Heart left ventricle (tissue), 16 donors: ENCODE data around the gene HES1. TPM values are rescaled to one million over a fixed set of nuclear protein-coding genes. Genes with fewer than 3 reads are reported as not detected.

ENCODE experiments used
- ATAC-seq, 4 donors: fragments of 200-7000 bp; cut with Tn5 transposase; one replicate each; pipeline ENCODE4 v1.9.1; 2020 to 2022; ENCODE audit warnings: moderate library complexity in 4 of 4, mild to moderate bottlenecking in 3 of 4, moderate number of reproducible peaks in 1 of 4
- DNase-seq, 5 donors: peaks; one replicate each; pipeline ENCODE4 v3.0.0-alpha.2; 2020
- H3K27ac ChIP-seq, 12 donors: fragments of 200-600 bp; sonication (generic) in 4 of 12; one replicate each; pipeline versions ENCODE4 v1.5.0 to v1.8.0; 2016 to 2022; ENCODE audit warnings: mild to moderate bottlenecking in 2 of 12
- H3K27me3 ChIP-seq, 9 donors: fragments of 200-600 bp; sonication (generic) in 2 of 9; one replicate each; pipeline versions ENCODE4 v1.5.1 to v1.8.0; 2016 to 2022; ENCODE audit warnings: mild to moderate bottlenecking in 3 of 9
- H3K36me3 ChIP-seq, 9 donors: fragments of 200-600 bp; sonication (generic) in 2 of 9; one replicate each; pipeline versions ENCODE4 v1.5.0 to v1.8.0; 2018 to 2022; ENCODE audit warnings: mild to moderate bottlenecking in 2 of 9
- H3K4me1 ChIP-seq, 12 donors: fragments of 200-600 bp; sonication (generic) in 4 of 12; one replicate each; pipeline versions ENCODE4 v1.5.0 to v1.8.0; 2016 to 2022; ENCODE audit warnings: mild to moderate bottlenecking in 3 of 12
- H3K4me3 ChIP-seq, 12 donors: fragments of 200-600 bp; sonication (generic) in 4 of 12; one replicate each; pipeline versions ENCODE4 v1.5.0 to v1.8.0; 2017 to 2022; ENCODE audit warnings: mild to moderate bottlenecking in 9 of 12, moderate library complexity in 4 of 12
- H3K9me3 ChIP-seq, 12 donors: fragments of 200-600 bp; sonication (generic) in 4 of 12; one replicate each; pipeline versions ENCODE4 v1.5.0 to v1.8.0; 2016 to 2022; ENCODE audit warnings: mild to moderate bottlenecking in 1 of 12
- POLR2A ChIP-seq, 2 donors: fragments of 450-650 bp; IDR thresholded peaks; one replicate each; pipeline ENCODE4 v1.6.1; 2017; ENCODE audit warnings: antibody characterized with exemption in 2 of 2, mild to moderate bottlenecking in 2 of 2, moderate library complexity in 2 of 2
- WGBS, 4 donors: extraction: QIAGEN DNeasy Blood & Tissue Kit in 2 of 4; methylation state at CpG; one replicate each; pipeline versions ENCODE4 v1.1.5 to v1.1.7; 2013 to 2018; 5-methylcytosine and 5-hydroxymethylcytosine counted together
- intact Hi-C, 10 donors: fragments of 100-400 bp; cut with DNase I; formaldehyde crosslinking; loops; one replicate each; pipeline versions ENCODE4 v1.11.1 to v1.14.2; 2022
- polyA plus RNA-seq, 2 donors: library from polyadenylated mRNA; stranded (reverse); fragments of 200-250 nt; gene quantifications; one replicate each; pipeline ENCODE4 v1.2.3, GENCODE V29; 2013
- total RNA-seq, 9 donors: library from RNA; depleted of rRNA in 2 of 9; stranded (reverse); fragments of >200 nt in 2 of 9; fragmentation: NEBNext Ultra II Directional in 3 of 9; extraction: Animal tissue kit (Norgen Biotek cat#: 25700) in 3 of 9; gene quantifications; one replicate each; pipeline versions ENCODE4 v1.1.0 to v1.2.4, GENCODE V29; 2016 to 2023
- TF ChIP-seq, protein P1 (sequence below), 12 donors: fragments of 200-600 bp; sonication (generic) in 4 of 12; IDR thresholded peaks; one replicate each; pipeline versions ENCODE4 v1.5.0 to v1.8.0; 2018 to 2022; ENCODE audit warnings: antibody characterized with exemption in 12 of 12, mild to moderate bottlenecking in 5 of 12
- donor health status: ischemic (EF 13 %, LVEDD 7.1; RV severe dilation, severe dysfunction).
- donor health status: healthy with polysubstance abuse.
- donor health status: DM: no; HTN: yes; CAD: no.
- donor health status: DM: no; HTN: no; CAD: no.
- donor health status: ischemic (EF 25% LVEDD 6.9; RV normal size, moderate dysfunction).
- donor health status: ischemic (EF 25% LVEDD 5.7; RV mildly dilated, moderate dysfunction).
- donor health status: healthy.
- donor health status: DM: yes; HTN: yes; CAD: no.
- donor health status: ischemic (EF 35%, LVEDD 5.7; RV mildly dilated, moderate dysfunction).
- donor health status: nonischemic (EF 11% LVEDD 7.7; RV severe dilation, severe dysfunction).
- donor health status: DM: yes; HTN: yes; CAD: no.
- donor health status: PGD.
- donor health status: ischemic (EF 29% LVEDD 5.4; RV normal size, mild dysfunction).
- donor health status: nonischemic (EF 23%, LVEDD 6.1; RV moderate dilation, normal function).

Gene HES1
- total and polyA plus RNA-seq, 11 donors, result 9.2 to 32.3 (median 12.0) TPM

GRCh38 chr3:194112120-194113106 is 23.5 kb upstream of the HES1 start:
- Histone ChIP-seq H3K4me1 (peaks cover 0 to 10% (median 0%) of the 10 kb centered on the region in 12 donors), H3K27ac (no peak overlapping the region), H3K36me3 (no peaks in the 10 kb centered on the region), H3K4me3 (no peak overlapping the region), H3K27me3 (peaks cover 0 to 17% (median 0%) of the 10 kb centered on the region in 9 donors), H3K9me3 (no peaks in the 10 kb centered on the region)
- intact Hi-C loops, result no loop called here
- TF ChIP-seq POLR2A (IDR thresholded peaks at IDR 0.05), result no peak
- TF ChIP-seq, protein P1, sequence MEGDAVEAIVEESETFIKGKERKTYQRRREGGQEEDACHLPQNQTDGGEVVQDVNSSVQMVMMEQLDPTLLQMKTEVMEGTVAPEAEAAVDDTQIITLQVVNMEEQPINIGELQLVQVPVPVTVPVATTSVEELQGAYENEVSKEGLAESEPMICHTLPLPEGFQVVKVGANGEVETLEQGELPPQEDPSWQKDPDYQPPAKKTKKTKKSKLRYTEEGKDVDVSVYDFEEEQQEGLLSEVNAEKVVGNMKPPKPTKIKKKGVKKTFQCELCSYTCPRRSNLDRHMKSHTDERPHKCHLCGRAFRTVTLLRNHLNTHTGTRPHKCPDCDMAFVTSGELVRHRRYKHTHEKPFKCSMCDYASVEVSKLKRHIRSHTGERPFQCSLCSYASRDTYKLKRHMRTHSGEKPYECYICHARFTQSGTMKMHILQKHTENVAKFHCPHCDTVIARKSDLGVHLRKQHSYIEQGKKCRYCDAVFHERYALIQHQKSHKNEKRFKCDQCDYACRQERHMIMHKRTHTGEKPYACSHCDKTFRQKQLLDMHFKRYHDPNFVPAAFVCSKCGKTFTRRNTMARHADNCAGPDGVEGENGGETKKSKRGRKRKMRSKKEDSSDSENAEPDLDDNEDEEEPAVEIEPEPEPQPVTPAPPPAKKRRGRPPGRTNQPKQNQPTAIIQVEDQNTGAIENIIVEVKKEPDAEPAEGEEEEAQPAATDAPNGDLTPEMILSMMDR (IDR thresholded peaks at IDR 0.05), result no peak
- ATAC-seq (peak in 2 of 4 donors; percentile 33 to 64), DNase-seq (no peak)
- 54 to 66% (median 57%) methylated on average over 9 of the region's 9 CpGs for WGBS, 4 donors

- ATAC-seq (peak in 2 of 4 donors; percentile 44 to 49), DNase-seq (no peak)
- Histone ChIP-seq H3K27me3 (peaks cover 0 to 19% (median 0%) of the 10 kb centered on the region in 9 donors), H3K36me3 (no peaks in the 10 kb centered on the region), H3K9me3 (no peaks in the 10 kb centered on the region), H3K27ac (no peak overlapping the region), H3K4me3 (no peak overlapping the region), H3K4me1 (peaks cover 0 to 10% (median 0%) of the 10 kb centered on the region in 12 donors)
- no peak for TF ChIP-seq POLR2A (IDR thresholded peaks at IDR 0.05)
- TF ChIP-seq, protein P1 (IDR thresholded peaks at IDR 0.05), result no peak
- intact Hi-C loops, result no loop called here
- WGBS, 4 donors, result 46 to 69% (median 63%) methylated on average over 7 of the region's 7 CpGs
These were observed 21.8 kb upstream of the HES1 start for GRCh38 chr3:194114123-194114522.

DNA sequence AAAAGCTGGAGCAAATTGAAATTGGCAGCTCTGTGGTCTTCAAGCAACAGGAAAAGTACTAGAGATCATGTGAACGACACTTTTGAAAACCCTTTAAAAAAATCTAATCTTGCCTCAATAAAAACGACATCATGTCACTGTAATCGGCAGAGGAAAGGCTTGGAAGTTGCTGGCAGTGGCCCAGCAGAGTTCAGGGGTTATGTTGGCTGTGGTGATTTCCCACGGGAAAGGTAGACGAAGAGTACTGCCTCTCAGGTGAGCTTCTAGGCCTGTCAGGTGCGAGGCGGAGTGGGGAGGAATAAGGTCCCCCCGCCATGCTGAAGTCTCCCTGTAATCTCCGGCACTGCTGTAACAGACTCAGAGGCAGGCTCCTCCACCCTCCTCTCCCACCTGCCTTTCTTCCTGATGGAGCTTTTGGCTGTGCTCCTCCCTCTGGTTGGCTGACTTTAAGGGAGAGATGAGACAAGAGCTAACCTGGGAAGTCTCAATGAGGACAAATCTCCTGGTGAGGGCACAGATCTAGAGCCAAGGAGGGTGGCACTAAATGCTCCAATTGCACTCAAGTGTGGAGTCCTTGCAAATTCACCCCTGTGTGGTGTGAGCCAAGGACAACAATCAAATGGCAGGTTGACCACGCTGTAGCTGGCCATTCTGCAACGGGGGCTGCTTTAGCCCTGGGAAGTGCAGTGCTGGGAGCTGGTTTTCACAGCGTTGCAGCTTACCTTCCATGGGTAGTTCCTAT is 18.7 kb upstream of the HES1 start:
- ATAC-seq, result no peak
- 78 to 82% (median 78%) methylated on average over 12 of the region's 12 CpGs for WGBS, 4 donors
- intact Hi-C loops, result no loop called here

More for the DNA sequence above, 18.7 kb upstream of the HES1 start:
- no peak overlapping the region for H3K27ac ChIP-seq
- H3K27me3 ChIP-seq, result peaks cover 0 to 30% (median 0%) of the 10 kb centered on the region in 9 donors
- no peaks in the 10 kb centered on the region for H3K36me3 ChIP-seq
- H3K4me3 ChIP-seq, result no peak overlapping the region
- TF ChIP-seq, protein P1 (IDR thresholded peaks at IDR 0.05), result no peak
- no peak for DNase-seq
- no peaks in the 10 kb centered on the region for H3K9me3 ChIP-seq
- H3K4me1 ChIP-seq, result peaks cover 0 to 12% (median 0%) of the 10 kb centered on the region in 12 donors
